GM12872 (cell line): ENCODE measurements around the gene PABPN1.

Experiments used
- CTCF ChIP-seq: IDR thresholded peaks from 3 replicates; pipeline ENCODE4 v1.5.1; 2011; ENCODE audit warnings: low read depth, mild to moderate bottlenecking, low read length, moderate library complexity; ENCODE audit not compliant: insufficient read depth

PABPN1 gene

DNA sequence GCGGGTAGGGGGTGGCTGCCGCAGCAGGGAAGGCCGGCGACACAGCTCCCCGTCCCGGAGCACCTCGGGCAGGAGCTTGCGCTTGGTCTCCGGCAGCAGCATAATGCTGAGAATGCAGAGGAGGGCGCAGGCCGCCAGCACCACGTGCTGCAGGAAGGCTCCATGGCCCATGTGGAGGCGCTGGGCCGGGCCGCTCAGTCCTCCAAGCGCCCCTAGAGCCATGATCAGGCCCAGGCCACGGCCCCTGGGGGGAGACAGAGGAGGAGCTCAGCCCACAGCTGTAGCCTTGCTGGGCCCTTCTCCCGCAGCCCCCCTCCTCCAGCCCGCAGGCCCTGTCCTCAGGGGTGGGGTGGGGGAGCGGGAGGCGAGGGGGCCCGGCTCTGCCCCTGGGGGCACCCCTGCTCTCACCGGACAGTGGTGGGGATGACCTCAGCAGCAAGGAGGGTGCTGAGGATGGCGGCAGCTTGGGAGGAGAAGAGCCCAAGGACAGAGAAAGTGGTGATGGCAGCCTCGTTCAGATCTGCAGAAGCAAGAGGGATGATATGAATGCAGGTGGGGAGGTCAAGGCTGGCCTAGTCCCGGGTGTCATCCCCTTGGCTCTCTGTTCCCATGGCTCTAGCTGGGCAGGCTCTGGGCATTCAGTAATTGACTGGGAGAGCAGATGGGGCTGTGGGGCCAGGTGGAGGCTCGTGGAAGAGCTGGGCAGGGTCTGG is 25.6 kb downstream of the PABPN1 start:
- TF ChIP-seq CTCF: no peak

GRCh38 chr14:23347406-23348296 is 26.4 kb downstream of the PABPN1 start:
- TF ChIP-seq CTCF: no peak

GRCh38 chr14:23348297-23348655 is 27.0 kb downstream of the PABPN1 start:
- TF ChIP-seq CTCF: no peak

DNA sequence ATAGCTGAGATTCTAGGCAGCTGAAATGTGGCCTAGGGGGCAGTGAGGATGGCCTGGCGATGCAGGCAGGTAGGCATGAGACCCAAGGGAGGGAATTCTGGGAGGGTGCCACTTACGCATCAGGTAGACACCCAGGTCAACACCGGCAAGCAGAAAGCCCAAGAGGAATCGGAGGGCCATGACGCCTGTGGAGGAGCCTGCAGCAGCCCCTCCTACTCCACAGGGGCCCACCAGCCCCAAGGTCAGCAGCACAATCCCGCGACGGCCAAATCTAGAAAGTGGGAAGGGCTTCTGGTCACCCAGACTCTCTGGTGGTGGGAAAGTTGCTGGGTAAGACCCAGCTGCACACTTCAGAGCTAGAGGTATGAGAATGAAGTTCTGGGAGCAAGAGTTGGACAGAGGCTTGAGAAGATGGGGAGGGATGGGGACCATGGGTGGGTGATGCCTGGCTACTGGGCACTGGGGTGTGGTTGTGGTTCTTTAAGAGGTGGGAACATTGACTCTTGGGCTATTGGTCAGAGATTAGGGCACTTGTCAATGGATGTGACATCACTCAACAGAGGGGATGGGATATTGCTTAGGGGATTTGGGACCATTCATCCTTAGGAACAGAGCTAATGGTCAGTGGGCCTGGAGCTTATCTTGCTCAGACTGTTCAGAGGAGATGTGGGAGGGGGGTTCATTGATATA is 28.0 kb downstream of the PABPN1 start:
- no peak for TF ChIP-seq CTCF

- TF ChIP-seq CTCF: no peak
Measured at GRCh38 chr14:23351681-23352505, 30.6 kb downstream of the PABPN1 start.

GRCh38 chr14:23352506-23353432 is 31.5 kb downstream of the PABPN1 start, which contains the start of gene SLC22A17:
Gene SLC22A17 (minus strand): TSS chr14:23352887.
- no peak for TF ChIP-seq CTCF
